Measurements from ENCODE around the gene PCDH1.

Gene PCDH1

DNA sequence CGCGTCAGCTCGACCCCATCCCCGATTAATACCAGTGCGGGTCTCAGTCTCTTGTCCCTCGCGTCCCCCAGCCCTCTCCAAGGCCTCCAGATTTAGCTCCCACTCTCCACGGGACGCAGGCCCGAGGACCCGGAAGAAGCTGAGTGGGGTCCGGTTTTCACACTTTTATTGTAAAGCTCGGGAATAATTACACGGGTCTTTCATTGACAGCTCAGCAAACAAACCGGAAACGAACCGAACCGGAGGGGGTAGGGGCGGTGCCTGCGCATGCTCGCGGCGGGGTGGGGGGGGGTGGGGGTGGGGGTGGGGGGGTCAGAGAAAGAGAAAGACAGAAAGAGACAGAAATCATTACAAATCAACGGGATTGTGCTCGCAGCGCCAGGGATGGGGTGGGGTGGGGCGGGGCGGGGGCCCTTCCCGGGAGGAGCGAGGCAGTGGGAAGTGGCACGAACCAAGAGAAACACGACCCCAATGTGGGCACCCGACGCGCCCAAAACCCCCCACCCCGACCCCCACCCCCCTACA is 27.9 kb downstream of the PCDH1 start:
- Histone ChIP-seq H3K4me3 (ENCODE audit: low read depth in 1 of 2, low read length in 2 of 2) (peak overlapping the region; percentile 81 to 82), H3K9me3 (ENCODE audit: control insufficient read depth in 1 of 2, low read length in 2 of 2) (no peaks in the 10 kb centered on the region), H3K27ac (ENCODE audit: low read length) (peak overlapping the region; percentile 92), H3K27me3 (ENCODE audit: low read depth, low read length) (peaks cover 4% of the 10 kb centered on the region), H3K4me1 (ENCODE audit: control insufficient read depth in 1 of 2, insufficient read depth in 2 of 2, low read length in 2 of 2) (peaks cover 8 to 9% of the 10 kb centered on the region in 2 donors), H3K36me3 (ENCODE audit: control insufficient read depth in 1 of 2, insufficient read depth in 2 of 2, low read length in 2 of 2) (no peaks in the 10 kb centered on the region)

DNA sequence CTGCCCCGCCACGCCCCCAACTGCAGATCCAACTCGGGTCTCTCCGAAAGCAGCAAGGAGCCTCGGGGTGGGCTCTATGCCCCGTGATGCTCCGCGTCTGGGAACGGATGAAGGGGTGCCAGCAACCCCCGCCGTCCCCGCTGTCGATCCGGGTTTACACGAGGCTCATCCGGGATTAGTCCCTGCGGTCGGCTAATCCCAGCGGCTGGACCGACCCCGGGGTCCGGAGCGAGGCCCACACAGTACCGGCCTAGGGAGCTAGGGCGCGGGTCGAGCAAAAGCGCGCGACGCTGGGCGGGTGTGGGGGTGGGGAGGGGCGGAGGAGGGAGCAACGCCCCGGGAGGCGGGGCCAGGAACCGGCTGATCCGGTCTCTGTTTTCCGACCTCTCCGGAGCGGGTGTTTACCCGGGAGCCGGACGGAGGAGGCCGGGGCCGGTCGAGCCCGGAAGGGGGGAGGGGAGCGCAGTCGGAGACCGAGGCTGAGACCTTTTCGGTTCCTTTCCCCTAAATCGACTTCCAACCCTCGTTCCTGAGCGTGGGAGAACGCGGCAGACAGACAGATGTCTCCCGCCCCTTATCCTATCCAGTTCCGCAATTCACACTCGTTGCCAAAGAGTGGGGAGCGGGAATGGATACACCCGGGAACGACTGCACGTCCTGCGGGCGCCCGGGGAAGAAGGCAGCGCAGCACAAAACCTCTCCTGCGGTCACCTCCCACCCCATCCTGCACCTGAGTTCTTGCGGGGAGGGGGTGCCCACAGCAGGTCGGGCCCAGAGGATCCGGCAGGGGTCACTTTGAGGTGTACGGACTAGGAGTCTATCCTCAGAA is 28.6 kb downstream of the PCDH1 start:
- H3K4me3 ChIP-seq (ENCODE audit: low read depth in 1 of 2, low read length in 2 of 2) = peak overlapping the region; percentile 81 to 82

GRCh38 chr5:141848744-141849414 is 29.3 kb downstream of the PCDH1 start:
- Histone ChIP-seq H3K4me3 (ENCODE audit: low read depth in 1 of 2, low read length in 2 of 2) (peak overlapping the region; percentile 81 to 82), H3K4me1 (ENCODE audit: control insufficient read depth in 1 of 2, insufficient read depth in 2 of 2, low read length in 2 of 2) (peaks cover 9 to 11% of the 10 kb centered on the region in 2 donors), H3K27me3 (ENCODE audit: low read depth, low read length) (peaks cover 4% of the 10 kb centered on the region), H3K36me3 (ENCODE audit: control insufficient read depth in 1 of 2, insufficient read depth in 2 of 2, low read length in 2 of 2) (no peaks in the 10 kb centered on the region), H3K9me3 (ENCODE audit: control insufficient read depth in 1 of 2, low read length in 2 of 2) (no peaks in the 10 kb centered on the region), H3K27ac (ENCODE audit: low read length) (peak overlapping the region; percentile 92)

More for the DNA sequence above, 28.6 kb downstream of the PCDH1 start:
- Histone ChIP-seq H3K27me3 (ENCODE audit: low read depth, low read length) (peaks cover 4% of the 10 kb centered on the region), H3K27ac (ENCODE audit: low read length) (peak overlapping the region; percentile 92), H3K9me3 (ENCODE audit: control insufficient read depth in 1 of 2, low read length in 2 of 2) (no peaks in the 10 kb centered on the region), H3K36me3 (ENCODE audit: control insufficient read depth in 1 of 2, insufficient read depth in 2 of 2, low read length in 2 of 2) (no peaks in the 10 kb centered on the region), H3K4me1 (ENCODE audit: control insufficient read depth in 1 of 2, insufficient read depth in 2 of 2, low read length in 2 of 2) (peaks cover 8 to 9% of the 10 kb centered on the region in 2 donors)

GRCh38 chr5:141846031-141846430 is 32.2 kb downstream of the PCDH1 start:
- H3K4me1 ChIP-seq (ENCODE audit: control insufficient read depth in 1 of 2, insufficient read depth in 2 of 2, low read length in 2 of 2) = peaks cover 9 to 14% of the 10 kb centered on the region in 2 donors
- no peak overlapping the region for H3K4me3 ChIP-seq (ENCODE audit: low read depth in 1 of 2, low read length in 2 of 2)
- H3K9me3 ChIP-seq (ENCODE audit: control insufficient read depth in 1 of 2, low read length in 2 of 2) = no peaks in the 10 kb centered on the region
- H3K27ac ChIP-seq (ENCODE audit: low read length) = no peak overlapping the region
- no peaks in the 10 kb centered on the region for H3K36me3 ChIP-seq (ENCODE audit: control insufficient read depth in 1 of 2, insufficient read depth in 2 of 2, low read length in 2 of 2)
- peaks cover 4% of the 10 kb centered on the region for H3K27me3 ChIP-seq (ENCODE audit: low read depth, low read length)

DNA sequence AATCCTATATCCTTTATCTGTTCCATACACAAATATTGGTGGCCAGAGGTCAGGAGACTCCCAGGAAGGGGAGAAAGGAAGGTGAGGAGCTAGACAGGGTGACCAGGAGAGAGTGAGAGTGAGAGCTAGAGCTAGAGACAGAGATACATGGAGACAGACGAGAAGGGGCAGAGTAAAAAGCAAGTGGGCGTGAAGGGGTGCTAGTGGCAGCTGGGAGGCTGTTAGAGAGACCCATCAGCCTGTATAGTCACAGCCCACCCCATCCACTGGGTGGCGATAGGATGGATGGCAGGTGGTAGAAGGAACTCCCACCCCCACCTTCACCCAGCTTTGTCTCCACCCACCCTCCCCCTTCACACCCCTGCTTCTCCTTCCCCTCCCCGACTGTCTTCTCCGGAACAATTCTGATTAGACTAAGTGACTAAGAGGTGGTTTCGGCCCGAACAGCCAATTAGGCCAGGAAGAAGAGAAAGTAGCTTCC is 32.8 kb downstream of the PCDH1 start:
- Histone ChIP-seq H3K27me3 (ENCODE audit: low read depth, low read length) (peaks cover 4% of the 10 kb centered on the region), H3K9me3 (ENCODE audit: control insufficient read depth in 1 of 2, low read length in 2 of 2) (no peaks in the 10 kb centered on the region), H3K27ac (ENCODE audit: low read length) (no peak overlapping the region), H3K4me3 (ENCODE audit: low read depth in 1 of 2, low read length in 2 of 2) (no peak overlapping the region), H3K36me3 (ENCODE audit: control insufficient read depth in 1 of 2, insufficient read depth in 2 of 2, low read length in 2 of 2) (no peaks in the 10 kb centered on the region), H3K4me1 (ENCODE audit: control insufficient read depth in 1 of 2, insufficient read depth in 2 of 2, low read length in 2 of 2) (peaks cover 6 to 14% of the 10 kb centered on the region in 2 donors)

- peaks cover 6 to 14% of the 10 kb centered on the region in 2 donors for H3K4me1 ChIP-seq (ENCODE audit: control insufficient read depth in 1 of 2, insufficient read depth in 2 of 2, low read length in 2 of 2)
These were observed 33.7 kb downstream of the PCDH1 start for GRCh38 chr5:141844414-141845097.

GRCh38 chr5:141843156-141843927 is 34.9 kb downstream of the PCDH1 start:
- Histone ChIP-seq H3K27me3 (ENCODE audit: low read depth, low read length) (no peaks in the 10 kb centered on the region), H3K36me3 (ENCODE audit: control insufficient read depth in 1 of 2, insufficient read depth in 2 of 2, low read length in 2 of 2) (no peaks in the 10 kb centered on the region), H3K27ac (ENCODE audit: low read length) (peak overlapping the region; percentile 60), H3K4me1 (ENCODE audit: control insufficient read depth in 1 of 2, insufficient read depth in 2 of 2, low read length in 2 of 2) (peaks cover 0 to 6% of the 10 kb centered on the region in 2 donors), H3K4me3 (ENCODE audit: low read depth in 1 of 2, low read length in 2 of 2) (no peak overlapping the region), H3K9me3 (ENCODE audit: control insufficient read depth in 1 of 2, low read length in 2 of 2) (no peaks in the 10 kb centered on the region)

More at GRCh38 chr5:141844414-141845097, 33.7 kb downstream of the PCDH1 start:
- Histone ChIP-seq H3K27ac (ENCODE audit: low read length) (peak overlapping the region; percentile 14), H3K36me3 (ENCODE audit: control insufficient read depth in 1 of 2, insufficient read depth in 2 of 2, low read length in 2 of 2) (no peaks in the 10 kb centered on the region), H3K9me3 (ENCODE audit: control insufficient read depth in 1 of 2, low read length in 2 of 2) (no peaks in the 10 kb centered on the region), H3K4me3 (ENCODE audit: low read depth in 1 of 2, low read length in 2 of 2) (no peak overlapping the region), H3K27me3 (ENCODE audit: low read depth, low read length) (peaks cover 4% of the 10 kb centered on the region)

DNA sequence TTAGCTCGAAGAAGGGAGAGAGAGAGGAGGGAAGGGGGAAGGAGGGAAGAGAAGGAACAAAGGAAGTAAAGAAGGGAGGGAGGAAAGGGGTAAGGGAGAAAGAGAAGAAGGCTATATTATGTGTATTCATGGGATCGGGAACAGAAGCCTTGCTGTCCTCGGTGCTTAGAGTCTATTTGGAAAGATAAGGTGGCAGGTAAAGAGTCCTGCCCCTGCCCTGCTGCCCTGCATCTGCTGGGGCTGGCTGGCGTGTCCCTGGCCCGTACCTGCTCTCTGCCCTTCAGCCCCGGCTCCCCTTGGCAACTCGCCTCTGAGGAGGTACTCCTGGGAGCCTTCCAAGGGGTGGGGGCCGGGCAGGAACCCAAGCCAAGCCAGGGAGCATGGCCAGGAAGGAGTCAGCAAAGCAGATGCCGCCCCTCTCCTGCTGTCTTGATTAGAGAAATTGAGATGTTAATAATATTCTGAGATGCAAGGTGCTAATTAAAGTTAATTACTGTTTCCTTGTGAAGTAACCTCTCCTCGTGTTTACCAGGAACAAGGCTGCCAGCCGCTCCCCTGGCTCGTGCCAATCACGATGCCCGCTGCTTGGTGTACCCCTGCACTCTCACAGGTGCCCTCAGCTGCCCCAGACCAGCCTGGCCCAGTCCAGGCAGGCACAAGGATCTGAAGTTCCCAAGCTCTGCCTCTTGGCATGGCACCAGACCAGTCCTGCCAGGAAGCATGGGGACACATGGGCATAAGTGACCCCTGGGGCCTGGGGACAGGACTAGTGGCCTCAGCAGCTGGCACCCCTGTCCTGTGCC is 36.6 kb downstream of the PCDH1 start:
- no peak overlapping the region for H3K4me3 ChIP-seq (ENCODE audit: low read depth in 1 of 2, low read length in 2 of 2)
- H3K9me3 ChIP-seq (ENCODE audit: control insufficient read depth in 1 of 2, low read length in 2 of 2) = no peaks in the 10 kb centered on the region
- no peaks in the 10 kb centered on the region for H3K36me3 ChIP-seq (ENCODE audit: control insufficient read depth in 1 of 2, insufficient read depth in 2 of 2, low read length in 2 of 2)
- no peaks in the 10 kb centered on the region for H3K27me3 ChIP-seq (ENCODE audit: low read depth, low read length)
- peaks cover 0 to 6% of the 10 kb centered on the region in 2 donors for H3K4me1 ChIP-seq (ENCODE audit: control insufficient read depth in 1 of 2, insufficient read depth in 2 of 2, low read length in 2 of 2)
- peak overlapping the region; percentile 82 for H3K27ac ChIP-seq (ENCODE audit: low read length)

GRCh38 chr5:141840826-141841360 is 37.3 kb downstream of the PCDH1 start:
- Histone ChIP-seq H3K36me3 (ENCODE audit: control insufficient read depth in 1 of 2, insufficient read depth in 2 of 2, low read length in 2 of 2) (no peaks in the 10 kb centered on the region), H3K27ac (ENCODE audit: low read length) (peak overlapping the region; percentile 82), H3K4me3 (ENCODE audit: low read depth in 1 of 2, low read length in 2 of 2) (no peak overlapping the region), H3K9me3 (ENCODE audit: control insufficient read depth in 1 of 2, low read length in 2 of 2) (no peaks in the 10 kb centered on the region), H3K4me1 (ENCODE audit: control insufficient read depth in 1 of 2, insufficient read depth in 2 of 2, low read length in 2 of 2) (peaks cover 4 to 6% of the 10 kb centered on the region in 2 donors), H3K27me3 (ENCODE audit: low read depth, low read length) (no peaks in the 10 kb centered on the region)
